Skeletal muscle tissue (tissue), 4 donors: ENCODE measurements around the gene NRXN3. TPM values are rescaled to one million over a fixed set of nuclear protein-coding genes. Genes with fewer than 3 reads are reported as not detected.

ENCODE experiments used
- H3K27ac ChIP-seq: one replicate; pipeline ENCODE4 v1.7.0; 2013; ENCODE audit warnings: mild to moderate bottlenecking, low read depth, low read length, inconsistent platforms
- H3K27me3 ChIP-seq, 3 donors: one replicate each; pipeline ENCODE4 v1.7.0; 2013; ENCODE audit warnings: low read length in 3 of 3; ENCODE audit not compliant: control insufficient read depth in 3 of 3, insufficient read depth in 3 of 3
- H3K36me3 ChIP-seq, 3 donors: one replicate each; pipeline ENCODE4 v1.7.0; 2013; ENCODE audit warnings: low read length in 3 of 3; ENCODE audit not compliant: control insufficient read depth in 3 of 3, insufficient read depth in 3 of 3
- H3K4me1 ChIP-seq, 3 donors: one replicate each; pipeline ENCODE4 v1.7.0; 2013; ENCODE audit warnings: low read length in 3 of 3, mild to moderate bottlenecking in 3 of 3; ENCODE audit not compliant: control insufficient read depth in 3 of 3, insufficient read depth in 3 of 3
- H3K4me3 ChIP-seq, 3 donors: one replicate each; pipeline ENCODE4 v1.7.0; 2013; ENCODE audit warnings: low read length in 3 of 3
- H3K9ac ChIP-seq, 3 donors: one replicate each; pipeline ENCODE4 v1.7.0; 2013; ENCODE audit warnings: low read length in 3 of 3, mild to moderate bottlenecking in 3 of 3, moderate library complexity in 2 of 3, low read depth in 1 of 3
- H3K9me3 ChIP-seq, 3 donors: one replicate each; pipeline ENCODE4 v1.7.0; 2013; ENCODE audit warnings: low read length in 3 of 3; ENCODE audit not compliant: control insufficient read depth in 3 of 3
- total RNA-seq: library from RNA; depleted of rRNA; stranded (reverse); fragments of >200 nt; gene quantifications from one replicate; pipeline ENCODE4 v1.2.3, GENCODE V29; 2014
- donor health status: Osteomylitis.

The NRXN3 gene
- total RNA-seq, 1 donor from 2014 or later, result 0.52 TPM

DNA sequence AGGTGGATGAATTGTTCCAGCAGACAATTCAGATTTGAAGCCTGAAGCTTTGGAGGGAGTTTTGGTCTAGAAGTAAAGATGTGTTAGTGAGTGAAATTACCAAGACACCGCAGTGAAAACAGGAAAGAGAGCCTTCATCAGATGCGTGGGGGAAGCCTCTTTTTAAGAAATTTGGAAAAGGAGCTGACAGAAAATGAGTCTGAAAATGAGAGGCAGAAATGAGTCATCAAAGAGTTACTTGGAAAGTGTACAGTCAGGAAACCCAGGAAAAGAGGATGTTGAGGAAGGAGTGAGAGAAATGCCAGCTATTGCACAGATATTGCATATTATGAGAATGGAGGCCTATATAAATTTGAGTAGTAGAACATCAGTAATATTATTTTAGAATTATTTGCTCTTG is 520.7 kb downstream of the NRXN3 start:
- Histone ChIP-seq H3K27me3 (no peaks in the 10 kb centered on the region), H3K4me1 (no peaks in the 10 kb centered on the region), H3K9ac (no peak overlapping the region), H3K9me3 (no peaks in the 10 kb centered on the region), H3K36me3 (no peaks in the 10 kb centered on the region), H3K27ac (no peak overlapping the region), H3K4me3 (no peak overlapping the region)

DNA sequence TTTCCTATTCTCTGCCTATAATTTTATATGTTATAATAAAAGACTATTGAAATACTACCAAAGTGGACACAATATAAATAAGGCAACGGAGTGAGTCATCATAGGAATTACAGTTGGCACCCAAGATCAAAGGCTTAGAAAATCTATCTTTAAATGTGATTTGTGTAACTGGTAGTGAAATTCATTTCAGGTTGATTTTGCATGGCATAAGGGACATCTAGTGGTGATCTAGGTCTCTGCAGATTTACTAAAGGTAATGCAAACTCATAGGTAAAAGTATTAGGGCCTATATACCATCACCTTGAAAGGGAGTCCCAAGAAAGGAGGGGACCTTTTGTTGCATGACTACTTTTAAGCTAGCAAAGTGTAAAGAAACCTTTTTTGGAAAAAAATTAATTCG is 527.2 kb downstream of the NRXN3 start:
- Histone ChIP-seq H3K4me1 (no peaks in the 10 kb centered on the region), H3K36me3 (no peaks in the 10 kb centered on the region), H3K4me3 (no peak overlapping the region), H3K27me3 (no peaks in the 10 kb centered on the region), H3K9ac (no peak overlapping the region), H3K27ac (no peak overlapping the region), H3K9me3 (no peaks in the 10 kb centered on the region)

DNA sequence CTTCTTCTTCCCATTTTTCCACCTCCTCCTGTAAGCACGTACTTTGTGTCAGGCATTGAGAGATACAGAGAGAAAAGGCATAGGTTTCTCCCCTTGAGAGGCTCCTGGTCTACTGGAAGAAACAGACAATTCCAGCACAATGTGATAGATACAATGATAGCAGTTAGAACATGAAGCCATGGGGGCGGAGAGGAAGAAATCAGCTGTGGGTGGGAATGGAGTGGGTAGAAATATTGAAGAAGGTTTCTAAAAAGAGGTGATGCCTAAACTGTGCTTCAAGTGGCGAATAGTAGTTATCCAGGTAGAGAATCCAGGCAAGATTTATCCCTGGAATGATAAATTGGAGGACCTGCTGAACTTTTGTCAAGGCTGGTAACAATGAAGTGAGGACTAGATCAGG is 528.8 kb downstream of the NRXN3 start:
- Histone ChIP-seq H3K27ac (no peak overlapping the region), H3K4me1 (no peaks in the 10 kb centered on the region), H3K9ac (no peak overlapping the region), H3K9me3 (no peaks in the 10 kb centered on the region), H3K36me3 (no peaks in the 10 kb centered on the region), H3K4me3 (no peak overlapping the region), H3K27me3 (no peaks in the 10 kb centered on the region)

DNA sequence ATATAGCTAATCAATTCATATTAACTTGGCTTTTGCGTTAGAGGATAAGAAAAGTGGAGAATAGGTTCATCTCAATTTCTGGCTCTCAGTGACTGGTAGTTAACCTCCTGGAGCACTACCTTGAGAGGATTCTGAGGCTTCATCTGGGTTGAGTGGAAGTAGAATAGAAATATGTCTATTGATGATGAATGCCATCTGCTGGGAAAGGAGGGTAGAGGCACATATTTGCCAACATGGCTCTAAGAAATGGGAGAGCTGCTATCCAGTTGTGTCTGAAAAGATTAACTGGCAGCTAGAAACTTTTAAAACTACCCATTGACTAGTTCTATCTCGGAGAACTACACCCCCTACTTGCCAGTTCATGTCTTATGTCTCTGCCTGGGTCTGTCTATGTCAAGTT is 530.1 kb downstream of the NRXN3 start:
- H3K9me3 ChIP-seq, result no peaks in the 10 kb centered on the region

DNA sequence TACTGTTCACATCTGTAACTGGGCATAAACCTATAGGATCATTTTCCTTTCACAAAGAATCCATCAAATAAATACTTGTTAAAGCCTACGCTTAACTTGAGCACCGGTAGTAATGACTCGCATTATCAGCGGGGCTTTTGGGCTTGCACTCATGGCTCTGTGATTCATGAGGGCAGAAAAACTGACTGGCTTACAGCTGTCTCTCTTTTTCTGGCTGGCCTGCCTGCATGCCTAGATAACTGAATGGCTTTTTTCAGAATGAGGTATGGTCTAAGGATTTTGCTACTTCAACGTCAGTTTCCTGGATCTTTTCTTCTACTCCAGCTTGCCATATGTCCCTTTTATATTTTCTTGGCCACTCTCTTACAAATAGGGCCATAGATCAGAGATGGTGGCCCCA is 531.1 kb downstream of the NRXN3 start:
- Histone ChIP-seq H3K27me3 (peaks cover 0 to under 1% (median 0%) of the 10 kb centered on the region in 3 donors), H3K36me3 (no peaks in the 10 kb centered on the region), H3K4me1 (no peaks in the 10 kb centered on the region), H3K9me3 (no peaks in the 10 kb centered on the region), H3K27ac (no peak overlapping the region), H3K9ac (no peak overlapping the region), H3K4me3 (no peak overlapping the region)

More for the DNA sequence above, 530.1 kb downstream of the NRXN3 start:
- Histone ChIP-seq H3K4me1 (no peaks in the 10 kb centered on the region), H3K36me3 (no peaks in the 10 kb centered on the region), H3K27ac (no peak overlapping the region), H3K27me3 (no peaks in the 10 kb centered on the region), H3K9ac (no peak overlapping the region), H3K4me3 (no peak overlapping the region)

DNA sequence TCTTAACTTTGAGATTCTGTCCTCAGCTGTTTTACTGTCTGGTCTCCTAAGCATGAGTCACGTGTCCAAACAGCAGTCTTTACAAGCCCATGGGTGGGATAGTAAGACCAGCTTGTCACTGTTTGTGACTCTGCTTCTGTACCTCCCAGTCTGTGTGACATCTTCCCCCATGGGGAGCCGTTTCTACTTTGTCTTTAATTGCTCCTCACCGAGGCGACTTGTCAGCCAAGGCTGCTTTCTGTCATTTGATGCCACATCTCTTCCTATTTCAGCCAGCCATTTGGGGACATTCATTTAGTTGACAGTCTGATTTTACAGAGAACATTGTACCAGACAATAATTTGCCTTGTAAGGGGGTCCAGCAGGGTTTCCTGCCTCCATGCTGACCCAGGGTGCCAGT is 534.8 kb downstream of the NRXN3 start:
- H3K9me3 ChIP-seq, result peaks cover 0 to 2% (median 0%) of the 10 kb centered on the region in 3 donors
- no peak overlapping the region for H3K9ac ChIP-seq
- H3K36me3 ChIP-seq, result no peaks in the 10 kb centered on the region
- no peak overlapping the region for H3K27ac ChIP-seq
- no peaks in the 10 kb centered on the region for H3K4me1 ChIP-seq
- no peak overlapping the region for H3K4me3 ChIP-seq
- H3K27me3 ChIP-seq, result peaks cover 0 to 3% (median 0%) of the 10 kb centered on the region in 3 donors

DNA sequence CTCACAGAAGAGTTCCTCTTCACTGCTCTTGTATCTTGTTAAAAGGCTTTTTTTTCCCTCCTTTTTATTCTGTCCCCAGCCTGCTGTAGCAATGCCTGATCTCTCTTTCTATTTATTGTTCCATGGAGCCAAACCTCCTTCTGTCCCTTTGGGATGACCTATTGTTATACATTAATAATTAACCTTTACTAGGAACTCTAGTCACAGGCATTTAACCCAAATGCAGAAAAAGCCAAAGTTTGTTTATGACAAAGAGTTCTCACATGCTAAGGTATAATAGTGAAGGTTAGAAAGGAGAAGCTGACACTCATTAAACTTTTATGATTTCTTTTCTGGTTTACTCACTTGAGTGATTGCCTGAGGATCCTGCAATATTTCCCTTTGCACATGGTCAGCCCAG is 535.8 kb downstream of the NRXN3 start:
- Histone ChIP-seq H3K27ac (no peak overlapping the region), H3K4me1 (no peaks in the 10 kb centered on the region), H3K9me3 (peaks cover 0 to 2% (median 0%) of the 10 kb centered on the region in 3 donors), H3K4me3 (no peak overlapping the region), H3K27me3 (peaks cover 0 to 3% (median 0%) of the 10 kb centered on the region in 3 donors), H3K9ac (no peak overlapping the region), H3K36me3 (no peaks in the 10 kb centered on the region)

DNA sequence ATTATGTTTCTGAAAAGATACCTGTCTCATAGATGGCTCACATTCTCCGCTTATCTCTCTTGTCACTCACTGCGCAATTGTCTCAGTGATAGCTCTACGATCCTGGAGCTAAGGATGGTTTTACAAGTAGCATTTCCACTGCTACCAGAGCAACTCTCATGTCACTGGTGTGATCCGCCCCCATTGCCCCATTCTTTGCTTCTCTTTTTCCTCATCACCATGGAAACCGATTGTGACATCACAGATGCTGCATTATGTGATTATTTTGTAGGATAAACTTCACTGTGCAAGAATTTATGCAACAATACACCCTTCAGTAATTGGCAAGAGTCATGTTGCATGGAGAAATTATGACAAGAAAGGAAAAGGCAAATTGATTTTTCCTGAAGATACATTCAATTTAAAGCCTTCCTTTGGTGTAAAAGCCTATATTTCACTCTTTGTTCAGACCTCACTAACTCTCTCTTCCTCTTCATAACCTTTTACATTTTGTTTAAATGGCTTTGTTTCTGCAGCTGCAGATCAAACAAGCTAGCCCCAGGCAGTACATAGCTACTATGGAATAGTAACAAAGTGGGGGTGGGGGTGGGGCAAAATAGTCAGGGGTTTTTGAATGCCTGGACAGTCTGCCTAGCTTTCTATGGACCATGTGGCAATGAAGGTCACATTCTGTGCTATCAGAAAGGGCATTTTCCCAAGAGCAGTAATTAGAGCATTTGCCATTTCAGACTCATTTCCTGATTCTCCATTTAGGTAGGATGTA is 539.8 kb downstream of the NRXN3 start:
- Histone ChIP-seq H3K36me3 (no peaks in the 10 kb centered on the region), H3K27ac (no peak overlapping the region), H3K4me1 (no peaks in the 10 kb centered on the region), H3K9ac (no peak overlapping the region), H3K4me3 (no peak overlapping the region), H3K9me3 (peaks cover 0 to 2% (median 0%) of the 10 kb centered on the region in 3 donors), H3K27me3 (peaks cover 0 to 3% (median 0%) of the 10 kb centered on the region in 3 donors)

DNA sequence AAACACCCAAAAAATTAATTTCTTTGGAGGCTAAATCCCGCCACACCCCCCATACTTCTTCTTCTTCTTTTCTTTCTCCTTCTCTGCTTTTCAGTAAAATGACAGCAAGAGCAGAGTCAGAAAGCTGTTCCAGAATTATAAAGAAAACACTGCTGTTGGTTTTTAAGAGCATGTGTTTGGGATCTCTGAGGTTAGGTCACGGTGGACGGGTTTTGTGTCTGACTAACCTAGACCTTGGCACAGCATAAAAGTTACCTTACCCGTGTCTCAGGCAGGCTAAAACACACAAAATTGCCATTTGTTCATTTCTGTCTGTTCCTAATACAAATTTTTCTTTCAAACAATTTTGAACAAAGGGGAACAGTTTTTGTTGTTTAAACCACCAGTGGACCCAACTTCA is 540.8 kb downstream of the NRXN3 start:
- Histone ChIP-seq H3K9me3 (peaks cover 0 to 2% (median 0%) of the 10 kb centered on the region in 3 donors), H3K4me1 (no peaks in the 10 kb centered on the region), H3K36me3 (no peaks in the 10 kb centered on the region), H3K4me3 (no peak overlapping the region), H3K9ac (no peak overlapping the region), H3K27ac (no peak overlapping the region), H3K27me3 (peaks cover 0 to 3% (median 0%) of the 10 kb centered on the region in 3 donors)

DNA sequence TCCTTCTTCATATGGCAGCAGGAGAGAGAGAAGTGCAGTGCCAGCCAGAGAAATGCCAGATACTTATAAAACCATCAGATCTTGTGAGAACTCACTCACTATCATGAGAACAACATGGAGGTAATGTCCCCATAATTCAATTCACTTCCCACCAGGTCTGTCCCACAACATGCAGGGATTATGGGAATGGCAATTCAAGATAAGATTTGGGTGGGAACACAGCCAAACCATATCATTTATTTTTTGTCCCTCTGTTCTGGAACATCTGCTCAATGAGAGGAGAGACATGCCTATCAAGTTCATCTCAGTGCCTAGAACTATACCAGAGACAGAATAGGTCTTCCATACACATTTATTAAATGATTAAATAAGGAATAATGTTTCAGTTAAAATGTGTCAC is 543.5 kb downstream of the NRXN3 start:
- H3K4me3 ChIP-seq, result no peak overlapping the region
- no peaks in the 10 kb centered on the region for H3K36me3 ChIP-seq
- no peak overlapping the region for H3K27ac ChIP-seq
- no peaks in the 10 kb centered on the region for H3K27me3 ChIP-seq
- H3K4me1 ChIP-seq, result no peaks in the 10 kb centered on the region
- H3K9ac ChIP-seq, result no peak overlapping the region
- H3K9me3 ChIP-seq, result peaks cover 0 to 2% (median 0%) of the 10 kb centered on the region in 3 donors
